Aorta (tissue), 5 donors: ENCODE results near the gene ANKS1A. TPM values are rescaled to one million over a fixed set of nuclear protein-coding genes. Genes with fewer than 3 reads are reported as not detected.
"Not testable (repeated sequence)": the region's sequence is repeated elsewhere in the genome, so short reads cannot be mapped to it uniquely, and the experiment has no call there.

Experiments used
- ATAC-seq: fragments of 200-7000 bp; cut with Tn5 transposase; one replicate; pipeline ENCODE4 v1.9.1; 2022; ENCODE audit warnings: moderate library complexity; ENCODE audit not compliant: low FRiP score
- DNase-seq, 2 donors: peaks; one replicate each; pipeline ENCODE4 v3.0.0-alpha.2; 2020
- H3K27ac ChIP-seq, 2 donors: one replicate each; pipeline ENCODE4 v1.5.1; 2013; ENCODE audit warnings: low read length in 2 of 2, mild to moderate bottlenecking in 2 of 2, moderate library complexity in 2 of 2, control low read depth in 1 of 2, inconsistent platforms in 1 of 2, low read depth in 1 of 2
- H3K27me3 ChIP-seq, 2 donors: one replicate each; pipeline ENCODE4 v1.6.1; 2013; ENCODE audit warnings: control low read depth in 1 of 2, low read length in 1 of 2, mild to moderate bottlenecking in 1 of 2, moderate library complexity in 1 of 2; ENCODE audit not compliant: insufficient read depth in 2 of 2, control insufficient read depth in 1 of 2
- H3K36me3 ChIP-seq, 2 donors: one replicate each; pipeline ENCODE4 v1.6.1; 2013; ENCODE audit warnings: control low read depth in 1 of 2, low read length in 1 of 2, mild to moderate bottlenecking in 1 of 2; ENCODE audit not compliant: insufficient read depth in 2 of 2, control insufficient read depth in 1 of 2
- H3K4me1 ChIP-seq, 2 donors: one replicate each; pipeline ENCODE4 v1.6.1; 2013; ENCODE audit warnings: low read length in 2 of 2, control low read depth in 1 of 2, mild to moderate bottlenecking in 1 of 2, moderate library complexity in 1 of 2; ENCODE audit not compliant: insufficient read depth in 2 of 2, control insufficient read depth in 1 of 2
- H3K4me3 ChIP-seq, 2 donors: one replicate each; pipeline ENCODE4 v1.5.1; 2013; ENCODE audit warnings: low read length in 2 of 2, control low read depth in 1 of 2, mild to moderate bottlenecking in 1 of 2
- H3K9me3 ChIP-seq: one replicate; pipeline ENCODE4 v1.6.1; 2013; ENCODE audit warnings: mild to moderate bottlenecking, low read length; ENCODE audit not compliant: control insufficient read depth
- WGBS, 2 donors: extraction: QIAGEN DNeasy Blood & Tissue Kit; methylation state at CpG; one replicate each; pipeline ENCODE4 v1.1.7; 2013; 5-methylcytosine and 5-hydroxymethylcytosine counted together
- intact Hi-C, 2 donors: fragments of 100-400 bp; cut with DNase I; formaldehyde crosslinking; loops; one replicate each; pipeline versions ENCODE4 v1.14.2 to v1.15.0; 2022
- polyA plus RNA-seq, 2 donors: library from polyadenylated mRNA; stranded (reverse); fragments of 200-250 nt; gene quantifications; one replicate each; pipeline ENCODE4 v1.2.3, GENCODE V29; 2013
- total RNA-seq, 2 donors: library from RNA; stranded (reverse); fragmentation: NEBNext Ultra II Directional; extraction: Animal tissue kit (Norgen Biotek cat#: 25700); gene quantifications; one replicate each; pipeline ENCODE4 v1.2.1, GENCODE V29; 2021
- donor health status: healthy with polysubstance abuse.
- donor health status: Bipolar disorder and iron deficiency.
- donor health status: DM: no; HTN: no; CAD: no.
- donor health status: DM: no; HTN: no; CAD: no.
- donor health status: DM: yes; HTN: yes; CAD: no.

ANKS1A gene
- total and polyA plus RNA-seq, 4 donors = 9.4 to 44.4 (median 29.0) TPM

DNA sequence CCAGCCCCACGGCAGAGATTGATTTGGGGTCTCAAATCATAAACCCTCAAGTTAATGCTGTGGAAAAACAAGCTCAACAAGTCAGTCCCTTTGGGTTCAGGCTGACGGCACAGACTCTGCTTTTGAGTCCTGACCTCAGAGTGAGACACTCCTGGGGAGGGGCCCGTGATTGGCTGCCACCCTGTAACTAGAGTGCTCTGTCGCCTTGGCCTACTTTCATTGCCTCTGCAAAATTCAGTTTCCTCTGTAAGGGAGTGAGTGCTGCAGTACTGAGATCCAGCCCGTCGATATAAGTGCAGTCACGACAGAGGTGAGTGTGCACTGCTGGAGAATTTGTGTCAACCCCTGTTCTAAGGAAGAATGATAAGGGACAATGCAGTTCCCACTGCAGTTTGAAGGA, 105.6 kb downstream of the ANKS1A start:
- Histone ChIP-seq H3K4me3 (no peak overlapping the region), H3K27me3 (no peaks in the 10 kb centered on the region), H3K36me3 (peaks cover 7 to 12% of the 10 kb centered on the region in 2 donors), H3K27ac (no peak overlapping the region), H3K4me1 (no peaks in the 10 kb centered on the region), H3K9me3 (no peaks in the 10 kb centered on the region)
- DNase-seq (no peak), ATAC-seq (no peak)
- 86 to 88% methylated on average over 7 of the region's 7 CpGs for WGBS, 2 donors
- intact Hi-C loops = no loop called here

GRCh38 chr6:34998417-34998816, 109.4 kb downstream of the ANKS1A start:
- H3K27ac ChIP-seq, ATAC-seq, H3K36me3 ChIP-seq, H3K9me3 ChIP-seq, DNase-seq, H3K27me3 ChIP-seq, intact Hi-C loops, H3K4me1 ChIP-seq, H3K4me3 ChIP-seq: not testable (repeated sequence)
- 91 to 95% methylated on average over 8 of the region's 8 CpGs for WGBS, 2 donors

- H3K36me3 ChIP-seq, H3K27ac ChIP-seq, H3K4me3 ChIP-seq, DNase-seq, ATAC-seq, H3K27me3 ChIP-seq, intact Hi-C loops, H3K4me1 ChIP-seq, H3K9me3 ChIP-seq: not testable (repeated sequence)
- 97% methylated on average over 7 of the region's 7 CpGs for WGBS, 2 donors
Observed at GRCh38 chr6:34999153-34999552, 110.1 kb downstream of the ANKS1A start.

DNA sequence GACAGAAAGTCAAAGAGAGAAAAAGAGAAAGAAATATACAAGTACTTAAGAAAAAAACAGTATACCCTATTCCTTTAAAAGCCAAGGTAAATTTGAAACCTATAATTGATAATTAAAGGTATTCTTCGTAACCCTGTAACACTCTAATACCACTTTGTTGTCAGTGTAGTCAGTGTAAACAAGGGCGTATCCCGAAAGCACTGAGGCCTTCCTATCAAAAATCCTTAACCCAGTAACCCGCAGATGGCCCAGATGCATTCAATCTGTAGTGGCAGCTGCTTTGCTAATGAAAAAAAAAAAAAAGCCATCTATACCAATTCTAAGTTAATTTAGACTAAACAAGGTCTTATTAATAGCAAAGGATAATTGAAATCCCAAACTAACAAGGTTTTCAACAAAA, 110.9 kb downstream of the ANKS1A start:
- H3K9me3 ChIP-seq, H3K4me1 ChIP-seq, H3K27me3 ChIP-seq, H3K4me3 ChIP-seq, H3K36me3 ChIP-seq, DNase-seq, H3K27ac ChIP-seq, ATAC-seq, intact Hi-C loops: not testable (repeated sequence)
- WGBS, 2 donors = 96% methylated on average over 4 of the region's 4 CpGs

GRCh38 chr6:35001349-35001748, 112.3 kb downstream of the ANKS1A start:
- ATAC-seq, H3K4me1 ChIP-seq, DNase-seq, H3K4me3 ChIP-seq, intact Hi-C loops, H3K27ac ChIP-seq, H3K9me3 ChIP-seq, H3K36me3 ChIP-seq, H3K27me3 ChIP-seq: not testable (repeated sequence)
- 48% methylated on average over 6 of the region's 6 CpGs for WGBS, 2 donors

DNA sequence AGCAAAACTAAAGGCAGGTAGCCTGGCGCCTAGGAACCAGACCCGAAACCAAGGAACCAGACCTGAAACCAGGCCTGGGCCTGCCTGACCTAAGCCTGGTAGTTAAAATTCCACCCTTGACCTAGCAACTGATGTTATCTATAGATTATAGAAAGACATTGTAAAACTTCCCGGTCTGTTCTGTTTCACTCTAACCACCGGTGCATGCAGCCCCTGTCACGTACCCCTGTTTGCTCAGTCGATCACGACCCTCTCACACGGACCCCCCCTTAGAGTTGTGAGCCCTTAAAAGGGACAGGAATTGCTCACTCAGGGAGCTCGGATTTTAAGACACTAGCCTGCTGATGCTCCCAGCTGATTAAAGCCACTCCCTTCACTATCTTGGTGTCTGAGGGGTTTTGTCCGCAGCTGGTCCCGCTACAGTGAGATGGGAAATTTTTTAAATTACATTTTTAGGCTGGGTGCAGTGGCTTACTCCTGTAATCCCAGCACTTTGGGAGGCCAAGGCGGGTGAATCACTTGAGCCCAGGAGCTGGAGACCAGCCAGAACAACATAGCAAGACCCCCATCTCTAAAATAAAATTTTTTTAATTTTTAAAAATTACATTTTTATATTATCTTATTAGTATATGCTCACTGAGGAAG, 115.0 kb downstream of the ANKS1A start:
- H3K27ac ChIP-seq, H3K36me3 ChIP-seq, intact Hi-C loops, H3K4me3 ChIP-seq, H3K27me3 ChIP-seq, DNase-seq, H3K9me3 ChIP-seq, ATAC-seq, H3K4me1 ChIP-seq: not testable (repeated sequence)
- 81 to 85% methylated on average over 12 of the region's 12 CpGs for WGBS, 2 donors

- 91 to 92% methylated on average over 2 of the region's 2 CpGs for WGBS, 2 donors
- no peak for ATAC-seq
Observed at GRCh38 chr6:35007016-35007415, 118.0 kb downstream of the ANKS1A start.

DNA sequence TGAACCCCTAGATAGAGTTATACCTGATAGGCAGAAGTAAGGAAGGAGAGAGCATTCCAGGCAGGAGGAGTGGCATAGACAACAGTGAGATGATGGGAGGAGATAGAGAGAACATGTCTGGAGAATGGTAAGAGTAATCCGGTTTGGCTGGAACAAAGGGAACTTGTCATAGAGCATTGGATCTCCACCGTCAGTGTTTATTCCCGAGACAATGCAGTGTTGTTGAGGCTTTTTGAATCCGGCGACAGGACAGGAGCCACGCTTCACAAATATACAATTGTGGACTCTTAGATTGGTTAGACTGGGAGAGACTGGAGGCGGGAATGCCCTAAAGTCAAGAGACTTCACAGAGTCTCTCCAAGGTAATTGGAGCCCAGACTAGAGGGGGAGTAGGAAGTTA, 119.8 kb downstream of the ANKS1A start:
- no peak for ATAC-seq
- Histone ChIP-seq H3K9me3 (no peaks in the 10 kb centered on the region), H3K4me1 (no peaks in the 10 kb centered on the region), H3K4me3 (no peak overlapping the region), H3K27ac (no peak overlapping the region), H3K36me3 (no peaks in the 10 kb centered on the region), H3K27me3 (no peaks in the 10 kb centered on the region)
- no peak for DNase-seq
- 95 to 99% methylated on average over 7 of the region's 7 CpGs for WGBS, 2 donors
- intact Hi-C loops = no loop called here

More at GRCh38 chr6:35007016-35007415, 118.0 kb downstream of the ANKS1A start:
- no peaks in the 10 kb centered on the region for H3K36me3 ChIP-seq
- no peaks in the 10 kb centered on the region for H3K27me3 ChIP-seq
- H3K4me3 ChIP-seq = no peak overlapping the region
- DNase-seq = no peak
- no peak overlapping the region for H3K27ac ChIP-seq
- no peaks in the 10 kb centered on the region for H3K9me3 ChIP-seq
- intact Hi-C loops = no loop called here
- H3K4me1 ChIP-seq = no peaks in the 10 kb centered on the region
